Measurements from ENCODE around the gene VEZT. TPM values are rescaled to one million over a fixed set of nuclear protein-coding genes. Genes with fewer than 3 reads are reported as not detected.

VEZT gene
- total RNA-seq, 1 donor from 2014 or later: 77.4 TPM

- intact Hi-C loops (cut with DNase I): no loop called here
- no peak for DNase-seq (ENCODE audit: low spot score)
Observed at GRCh38 chr12:95197636-95198035, 20.0 kb upstream of the VEZT start.

DNA sequence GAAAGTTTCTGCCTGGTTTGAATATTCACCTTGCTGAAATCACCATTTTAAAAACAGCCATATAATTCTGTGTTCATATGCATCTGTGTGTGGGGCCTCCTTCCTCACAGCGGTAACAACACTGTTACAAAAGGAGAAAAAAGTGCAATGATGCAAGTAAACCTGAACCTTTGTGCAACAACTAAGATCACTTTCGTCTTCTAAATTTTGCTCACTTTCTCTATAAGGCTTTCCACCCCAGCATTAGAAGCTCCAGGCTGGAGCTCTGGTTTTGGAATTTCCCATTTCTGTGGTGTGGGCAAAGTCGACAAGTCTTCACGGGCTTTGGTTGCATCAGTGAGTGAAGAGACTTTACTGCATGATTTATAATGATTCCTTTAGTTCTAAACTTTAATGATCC is 18.7 kb upstream of the VEZT start:
- no peak for DNase-seq (ENCODE audit: low spot score)
- intact Hi-C loops (cut with DNase I): no loop called here

- intact Hi-C loops (cut with DNase I): no loop called here
- no peak for DNase-seq (ENCODE audit: low spot score)
Observed at GRCh38 chr12:95200128-95200894, 17.3 kb upstream of the VEZT start.

- DNase-seq (ENCODE audit: low spot score): no peak
- intact Hi-C loops (cut with DNase I): no loop called here
Observed at GRCh38 chr12:95201056-95201670, 16.4 kb upstream of the VEZT start.

- DNase-seq (ENCODE audit: low spot score): no peak
- intact Hi-C loops (cut with DNase I): no loop called here
Observed at GRCh38 chr12:95202691-95203486, 14.7 kb upstream of the VEZT start.

- DNase-seq (ENCODE audit: low spot score): no peak
- intact Hi-C loops (cut with DNase I): no loop called here
Observed at GRCh38 chr12:95203487-95204030, 14.0 kb upstream of the VEZT start.

DNA sequence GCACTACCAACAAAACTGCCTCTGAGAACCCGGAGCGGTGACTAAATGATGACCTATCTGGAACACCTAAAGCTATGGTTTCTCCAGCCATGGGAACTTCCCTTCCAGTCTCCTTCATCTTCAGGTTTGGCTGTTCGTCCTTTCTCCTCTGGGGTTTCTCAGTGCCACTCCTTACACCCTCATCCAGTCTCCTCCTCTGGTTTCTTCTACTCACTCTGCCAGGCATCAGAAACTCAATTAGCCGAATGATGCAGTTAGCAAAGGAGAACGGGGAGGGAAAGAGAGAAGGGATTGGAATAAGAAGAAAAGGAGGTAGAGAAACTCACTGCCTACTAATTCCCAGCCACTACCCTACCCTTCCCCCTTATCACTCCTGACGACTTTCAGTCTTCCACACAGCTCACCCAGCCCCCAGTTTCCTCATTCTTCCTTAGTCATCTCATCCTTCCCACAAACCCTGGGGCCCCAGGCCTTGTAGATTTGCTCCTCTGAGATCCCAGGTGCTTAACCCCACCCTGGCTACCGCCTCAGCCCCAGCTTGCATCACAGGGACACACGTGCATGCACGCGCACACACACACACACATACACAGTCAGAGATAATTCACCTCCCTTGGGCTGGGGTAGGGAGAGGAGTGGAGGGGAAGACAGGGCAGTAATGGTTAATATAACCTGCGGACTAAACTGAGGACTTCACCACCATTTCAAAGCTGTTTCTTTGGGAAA is 13.3 kb upstream of the VEZT start:
- no peak for DNase-seq (ENCODE audit: low spot score)
- intact Hi-C loops (cut with DNase I): no loop called here

- intact Hi-C loops (cut with DNase I): loop anchor here (5.0 kb wide), 1 partner anchor 33 kb away; no protein-coding TSS in a partner anchor
- DNase-seq (ENCODE audit: low spot score): no peak
Observed at GRCh38 chr12:95205016-95205624, 12.5 kb upstream of the VEZT start.

DNA sequence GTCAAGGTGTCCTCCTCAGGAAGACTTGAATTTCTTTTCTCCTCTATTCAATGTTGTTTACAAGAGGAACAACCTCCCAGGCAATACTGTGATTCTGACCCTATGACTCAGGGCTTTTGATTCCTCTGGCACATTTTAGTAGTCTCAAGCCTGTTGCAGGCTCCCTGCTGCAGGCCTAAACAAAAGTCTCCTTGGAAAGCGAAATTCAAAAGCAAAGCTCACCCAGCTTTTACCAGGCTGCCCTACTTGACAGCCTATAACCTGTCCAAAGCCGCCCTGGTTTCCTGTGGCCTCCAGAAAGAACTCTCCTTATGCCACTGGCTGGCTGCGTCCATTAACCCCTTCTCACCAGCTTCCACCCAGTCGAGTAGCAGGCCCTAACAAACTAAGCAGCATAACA is 11.9 kb upstream of the VEZT start:
- intact Hi-C loops (cut with DNase I): loop anchor here (5.0 kb wide), 1 partner anchor 33 kb away; no protein-coding TSS in a partner anchor
- DNase-seq (ENCODE audit: low spot score): no peak

- DNase-seq (ENCODE audit: low spot score): no peak
- intact Hi-C loops (cut with DNase I): loop anchor here (5.0 kb wide), 1 partner anchor 35 kb away; no protein-coding TSS in a partner anchor
Observed at GRCh38 chr12:95206916-95207315, 10.7 kb upstream of the VEZT start.

DNA sequence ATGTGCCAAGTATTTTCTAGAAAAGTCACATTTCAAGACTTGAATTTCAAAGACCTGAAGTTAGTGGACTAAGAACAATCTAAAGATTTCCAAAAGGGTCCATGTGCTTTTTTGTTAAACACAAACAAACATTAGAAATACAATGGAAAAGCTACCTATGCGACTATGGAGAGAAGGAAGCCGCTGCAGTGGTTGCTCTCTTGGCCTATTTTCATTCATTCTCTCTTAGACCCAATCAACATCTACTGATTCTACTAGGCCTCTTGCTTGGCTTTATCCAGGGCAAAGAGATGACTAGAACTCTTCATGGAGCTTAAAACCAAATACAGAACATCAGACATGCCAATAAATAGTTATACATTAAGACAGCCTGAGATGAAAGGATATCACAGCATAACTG is 10.2 kb upstream of the VEZT start:
- intact Hi-C loops (cut with DNase I): loop anchor here (5.0 kb wide), 1 partner anchor 35 kb away; no protein-coding TSS in a partner anchor
- no peak for DNase-seq (ENCODE audit: low spot score)

GRCh38 chr12:95208678-95209077 is 8.9 kb upstream of the VEZT start:
- intact Hi-C loops (cut with DNase I): loop anchor here (5.0 kb wide), 1 partner anchor 36 kb away; no protein-coding TSS in a partner anchor
- DNase-seq (ENCODE audit: low spot score): no peak

GRCh38 chr12:95212586-95212985 is 5.0 kb upstream of the VEZT start:
- no peak for DNase-seq (ENCODE audit: low spot score)
- intact Hi-C loops (cut with DNase I): no loop called here

- no peak for DNase-seq (ENCODE audit: low spot score)
- intact Hi-C loops (cut with DNase I): no loop called here
Observed at GRCh38 chr12:95213119-95213518, 4.5 kb upstream of the VEZT start.

DNA sequence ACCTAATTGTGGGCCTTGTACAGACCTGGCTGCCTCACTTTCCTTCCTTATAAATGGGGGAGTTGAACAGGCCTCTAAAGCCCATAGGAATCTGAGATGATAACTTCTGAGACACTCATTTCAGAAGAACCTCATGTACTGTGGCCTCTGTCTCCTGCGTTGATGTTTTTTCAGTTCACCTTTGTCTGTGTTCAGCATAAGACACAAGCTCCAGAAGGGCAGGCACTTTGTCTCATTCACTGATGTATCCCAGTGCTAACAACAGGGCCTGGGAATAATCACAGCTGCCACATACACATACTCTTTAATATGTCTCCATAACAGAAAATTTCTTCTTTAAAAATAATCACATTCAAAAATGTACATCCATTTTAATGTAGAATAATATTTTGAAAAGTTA is 3.7 kb upstream of the VEZT start:
- intact Hi-C loops (cut with DNase I): no loop called here
- no peak for DNase-seq (ENCODE audit: low spot score)

- no peak for DNase-seq (ENCODE audit: low spot score)
- intact Hi-C loops (cut with DNase I): no loop called here
Observed at GRCh38 chr12:95214466-95214865, 3.1 kb upstream of the VEZT start.

GRCh38 chr12:95215949-95216348 is 1.7 kb upstream of the VEZT start:
- no peak for DNase-seq (ENCODE audit: low spot score)
- intact Hi-C loops (cut with DNase I): loop anchor here (2.0 to 5.0 kb wide), 4 partner anchors 74 to 256 kb away; partner anchors contain the start of gene METAP2

- intact Hi-C loops (cut with DNase I): loop anchor here (2.0 to 5.0 kb wide), 4 partner anchors 75 to 255 kb away; partner anchors contain the start of gene METAP2
Observed at GRCh38 chr12:95216711-95217376, 763 bp upstream of the VEZT start.

More at GRCh38 chr12:95216711-95217376, 763 bp upstream of the VEZT start:
- DNase-seq (ENCODE audit: low spot score): no peak

Data from cardiac septum (tissue), 1 donor.